GM12892 (cell line): ENCODE data around the gene TMEM8B.

Source experiments
- POLR2A ChIP-seq: IDR thresholded peaks from 2 replicates; pipeline ENCODE4 v1.6.1; 2011; ENCODE audit warnings: low read depth, low read length, control low read depth
- POLR2AphosphoS5 ChIP-seq: IDR thresholded peaks from 2 replicates; pipeline ENCODE4 v1.6.1; 2011; ENCODE audit warnings: low read depth, low read length, control low read depth

GRCh38 chr9:35814841-35815543, 14.0 kb upstream of the TMEM8B start, which contains the start of gene HINT2:
- TF ChIP-seq POLR2A (peak; percentile 90), POLR2AphosphoS5 (peak; percentile 77)
